ENCODE data around the gene EPHA1. TPM values are rescaled to one million over a fixed set of nuclear protein-coding genes. Genes with fewer than 3 reads are reported as not detected.

The EPHA1 gene
- total RNA-seq, 1 experiment from 2014 or later: 1.2 TPM

- intact Hi-C loops (cut with micrococcal nuclease; ENCODE audit: unreplicated experiment): no loop called here
- no peak overlapping the region for H3K4me3 ChIP-seq (ENCODE audit: low read depth, low read length, poor library complexity, severe bottlenecking)
- TF ChIP-seq CTCF (conservative IDR thresholded peaks at IDR 0.05; ENCODE audit: low read depth, low read length) (no peak), EZH2 (IDR thresholded peaks at IDR 0.05; ENCODE audit: borderline replicate concordance, low read depth, low read length, poor library complexity, severe bottlenecking) (no peak)
- no peak overlapping the region for H3K27ac ChIP-seq (ENCODE audit: low read depth, low read length, poor library complexity, severe bottlenecking)
- H3K9me3 ChIP-seq (ENCODE audit: low read depth, low read length, poor library complexity, severe bottlenecking): no peaks in the 10 kb centered on the region
- H3K4me1 ChIP-seq (ENCODE audit: insufficient read depth, low read length, poor library complexity, severe bottlenecking): peaks cover 38% of the 10 kb centered on the region
- ChIA-PET POLR2A (ENCODE audit: low non-redundant PET) (no interaction called here), CTCF (interaction anchor here (0.6 kb wide), 1 partner anchor 34 kb away, joined by 3 read pairs; no protein-coding TSS in a partner anchor)
- no peaks in the 10 kb centered on the region for H3K27me3 ChIP-seq (replicated peaks; ENCODE audit: insufficient read depth, low read depth, low read length, poor library complexity)
- DNase-seq (ENCODE audit: low spot score): no peak
- no peaks in the 10 kb centered on the region for H3K36me3 ChIP-seq (ENCODE audit: insufficient read depth, low read length, poor library complexity, severe bottlenecking)
- BruUV-seq (replicated peaks): no TSS peak
Observed at GRCh38 chr7:143408252-143408685, 387 bp downstream of the EPHA1 start.

GRCh38 chr7:143407287-143408251, 1.1 kb downstream of the EPHA1 start:
- Histone ChIP-seq H3K27ac (ENCODE audit: low read depth, low read length, poor library complexity, severe bottlenecking) (no peak overlapping the region), H3K27me3 (replicated peaks; ENCODE audit: insufficient read depth, low read depth, low read length, poor library complexity) (no peaks in the 10 kb centered on the region), H3K4me1 (ENCODE audit: insufficient read depth, low read length, poor library complexity, severe bottlenecking) (peaks cover 38% of the 10 kb centered on the region), H3K4me3 (ENCODE audit: low read depth, low read length, poor library complexity, severe bottlenecking) (no peak overlapping the region), H3K36me3 (ENCODE audit: insufficient read depth, low read length, poor library complexity, severe bottlenecking) (no peaks in the 10 kb centered on the region), H3K9me3 (ENCODE audit: low read depth, low read length, poor library complexity, severe bottlenecking) (no peaks in the 10 kb centered on the region)
- intact Hi-C loops (cut with micrococcal nuclease; ENCODE audit: unreplicated experiment): no loop called here
- ChIA-PET CTCF (no interaction called here), POLR2A (ENCODE audit: low non-redundant PET) (interaction anchor here (0.7 kb wide), 1 partner anchor 982 kb away, joined by 3 read pairs; no protein-coding TSS in a partner anchor)
- BruUV-seq (replicated peaks): no TSS peak
- DNase-seq (ENCODE audit: low spot score): no peak
- TF ChIP-seq EZH2 (IDR thresholded peaks at IDR 0.05; ENCODE audit: borderline replicate concordance, low read depth, low read length, poor library complexity, severe bottlenecking) (no peak), CTCF (conservative IDR thresholded peaks at IDR 0.05; ENCODE audit: low read depth, low read length) (no peak)

DNA sequence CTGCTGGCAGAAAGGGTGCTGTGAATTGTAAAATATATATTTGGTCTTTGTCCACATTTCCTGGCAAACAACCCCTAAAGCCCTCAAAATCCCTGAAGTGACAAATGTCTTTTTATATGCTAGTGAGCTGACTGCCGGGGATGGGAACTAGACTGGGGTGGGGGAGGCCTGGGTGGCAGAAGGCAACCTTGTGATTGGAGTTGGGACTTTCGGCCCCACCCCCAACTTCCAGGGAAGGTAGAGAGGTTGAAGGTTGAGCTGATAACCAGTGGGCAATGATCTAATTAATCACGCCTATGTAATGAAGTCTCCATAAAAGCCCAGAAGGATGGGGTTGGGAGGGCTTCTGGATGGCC, 2.7 kb downstream of the EPHA1 start:
- ChIA-PET CTCF (interaction anchor here (0.6 kb wide), 1 partner anchor 791 kb away, joined by 4 read pairs; no protein-coding TSS in a partner anchor), POLR2A (ENCODE audit: low non-redundant PET) (no interaction called here)
- Histone ChIP-seq H3K4me1 (ENCODE audit: insufficient read depth, low read length, poor library complexity, severe bottlenecking) (peaks cover 38% of the 10 kb centered on the region), H3K9me3 (ENCODE audit: low read depth, low read length, poor library complexity, severe bottlenecking) (no peaks in the 10 kb centered on the region), H3K4me3 (ENCODE audit: low read depth, low read length, poor library complexity, severe bottlenecking) (no peak overlapping the region), H3K27ac (ENCODE audit: low read depth, low read length, poor library complexity, severe bottlenecking) (no peak overlapping the region), H3K27me3 (replicated peaks; ENCODE audit: insufficient read depth, low read depth, low read length, poor library complexity) (no peaks in the 10 kb centered on the region), H3K36me3 (ENCODE audit: insufficient read depth, low read length, poor library complexity, severe bottlenecking) (no peaks in the 10 kb centered on the region)
- DNase-seq (ENCODE audit: low spot score): peak; percentile 44
- no peak for TF ChIP-seq CTCF (conservative IDR thresholded peaks at IDR 0.05; ENCODE audit: low read depth, low read length)
- no peak for TF ChIP-seq EZH2 (IDR thresholded peaks at IDR 0.05; ENCODE audit: borderline replicate concordance, low read depth, low read length, poor library complexity, severe bottlenecking)
- intact Hi-C loops (cut with micrococcal nuclease; ENCODE audit: unreplicated experiment): no loop called here
- BruUV-seq (replicated peaks): no TSS peak

Data from A673 (cell line).